Measurements from ENCODE around the gene POTEF. TPM values are rescaled to one million over a fixed set of nuclear protein-coding genes. Genes with fewer than 3 reads are reported as not detected.
"Not testable (repeated sequence)": the region's sequence is repeated elsewhere in the genome, so short reads cannot be mapped to it uniquely, and the experiment has no call there.

POTEF gene
- total and polyA plus RNA-seq, 2 of the 4 experiments (the other 2 are of a cell fraction): not detected

DNA sequence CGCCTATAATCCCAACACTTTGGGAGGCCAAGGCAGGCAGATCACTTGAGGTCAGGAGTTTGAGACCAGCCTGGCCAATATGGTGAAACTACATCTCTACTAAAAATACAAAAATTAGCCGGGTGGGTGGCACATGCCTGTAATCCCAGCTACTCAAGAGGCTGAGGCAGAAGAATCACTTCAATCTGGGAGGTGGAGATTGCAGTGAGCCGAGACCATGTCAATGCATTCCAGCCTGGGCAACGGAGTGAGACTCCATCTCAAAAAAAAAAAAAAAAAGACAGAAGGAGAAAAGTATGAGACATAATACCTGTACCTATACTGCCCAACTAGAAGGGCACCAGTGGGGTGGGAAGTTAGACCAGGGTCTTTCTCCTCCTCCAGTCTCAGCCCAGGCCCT is 30.4 kb upstream of the POTEF start:
- DNase-seq; H4K91ac ChIP-seq (ENCODE audit: insufficient read depth, low read depth, low read length); H4K20me1 ChIP-seq (ENCODE audit: insufficient read depth, low read length); H2BK15ac ChIP-seq (ENCODE audit: low read depth, low read length); CTCF ChIA-PET; H3K56ac ChIP-seq (ENCODE audit: extremely low read depth, insufficient read depth, low read length); H2AK5ac ChIP-seq (ENCODE audit: low read depth, low read length); H2AFZ ChIP-seq (replicated peaks; ENCODE audit: low read length, poor library complexity); intact Hi-C loops (cut with micrococcal nuclease); H3K4me3 ChIP-seq (ENCODE audit: insufficient read depth, low read depth, low read length); H2BK20ac ChIP-seq (ENCODE audit: low read depth, low read length); H3K9ac ChIP-seq (ENCODE audit: low read depth, low read length); BruUV-seq (replicated peaks); H3K79me1 ChIP-seq (ENCODE audit: low read depth in 1 of 2, low read length in 2 of 2); H4K8ac ChIP-seq (ENCODE audit: low read depth in 2 of 2, low read length in 2 of 2); H3K18ac ChIP-seq (ENCODE audit: low read depth, low read length); H3K27me3 ChIP-seq (ENCODE audit: control insufficient read depth, insufficient read depth, low read length); H3K9me1 ChIP-seq (ENCODE audit: insufficient read depth, low read length); H3K27ac ChIP-seq (ENCODE audit: insufficient read depth, low read length); H2AK9ac ChIP-seq (replicated peaks; ENCODE audit: low read depth, low read length, poor library complexity); H3K14ac ChIP-seq (replicated peaks; ENCODE audit: low read depth, low read length); H3K4me2 ChIP-seq (ENCODE audit: low read depth, low read length); dilution Hi-C loops (cut with HindIII; ENCODE audit: low sequenced_read_pairs, unreplicated experiment); H2BK120ac ChIP-seq (ENCODE audit: low read depth, low read length); H4K5ac ChIP-seq (ENCODE audit: low read depth, low read length); H3K4me1 ChIP-seq (ENCODE audit: control insufficient read depth, insufficient read depth, low read length); ATAC-seq (ENCODE audit: low read depth); H3K23ac ChIP-seq (ENCODE audit: low read depth, low read length); POLR2A ChIA-PET (ENCODE audit: unreplicated experiment); H3K9me3 ChIP-seq (ENCODE audit: control insufficient read depth, insufficient read depth, low read length); H3K4ac ChIP-seq (ENCODE audit: low read depth, low read length); H2BK5ac ChIP-seq (ENCODE audit: low read depth, low read length, poor library complexity, severe bottlenecking): not testable (repeated sequence)
- peaks cover 31% of the 10 kb centered on the region for H3K36me3 ChIP-seq (ENCODE audit: control insufficient read depth, insufficient read depth, low read length)
- in situ Hi-C loops (cut with MboI; ENCODE audit: low sequenced_read_pairs): loop anchor here (25.0 kb wide), 1 partner anchor 1353 kb away; no protein-coding TSS in a partner anchor
- no CpG with 5 or more reads among the region's 4 CpGs for WGBS, 2 experiments (ENCODE audit: extremely low coverage in 2 of 2, insufficient read length in 1 of 2)

Measured in IMR-90 (cell line).